GM21515 (cell line): Measurements from ENCODE around the gene LONRF3.
"Not testable (repeated sequence)": the region's sequence is repeated elsewhere in the genome, so short reads cannot be mapped to it uniquely, and the experiment has no call there.

Experiments used
- ATAC-seq: cut with Tn5 transposase; IDR thresholded peaks from one replicate; pipeline ENCODE4 v1.9.1; 2021; ENCODE audit not compliant: unreplicated experiment

Gene LONRF3

DNA sequence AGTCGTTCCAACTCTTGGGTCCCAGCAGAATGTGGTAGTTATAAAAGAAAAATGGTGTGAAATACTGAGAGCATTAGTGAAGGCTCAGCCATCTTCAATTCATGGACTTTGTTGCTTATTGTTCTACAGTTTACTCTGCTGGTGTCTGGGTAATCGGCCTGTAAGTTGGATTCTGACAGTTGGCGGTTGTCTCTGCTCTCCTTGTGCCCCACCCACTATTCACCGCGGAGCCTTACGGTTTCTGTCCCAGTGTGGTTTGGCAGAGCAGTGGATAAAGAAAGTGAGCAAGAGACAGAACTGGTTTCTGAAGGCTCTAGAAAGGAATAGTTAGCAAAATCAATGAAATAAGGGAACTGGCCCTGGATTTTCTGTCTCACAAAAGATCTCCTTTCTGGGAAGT is 9.1 kb downstream of the LONRF3 start:
- no peak for ATAC-seq

DNA sequence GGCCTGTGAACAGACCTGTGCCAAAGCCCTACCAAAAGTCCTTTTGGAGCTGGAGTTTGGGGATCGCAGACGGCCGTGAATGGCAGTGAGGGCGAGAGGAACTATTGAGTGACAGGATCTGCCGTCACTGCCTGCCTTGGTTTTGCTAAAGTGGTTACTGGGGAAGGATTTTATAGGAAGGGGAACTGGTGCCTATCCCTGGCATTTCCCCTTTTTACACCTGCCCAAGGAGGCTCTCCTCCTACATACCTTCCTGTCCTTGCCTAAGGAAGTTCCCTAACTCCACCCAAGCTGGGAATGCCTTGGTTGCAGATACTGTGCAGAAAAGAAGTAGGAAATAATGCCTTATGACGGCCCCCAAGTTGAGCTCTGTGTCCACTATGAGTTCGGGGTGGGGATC is 14.5 kb downstream of the LONRF3 start:
- ATAC-seq = no peak

DNA sequence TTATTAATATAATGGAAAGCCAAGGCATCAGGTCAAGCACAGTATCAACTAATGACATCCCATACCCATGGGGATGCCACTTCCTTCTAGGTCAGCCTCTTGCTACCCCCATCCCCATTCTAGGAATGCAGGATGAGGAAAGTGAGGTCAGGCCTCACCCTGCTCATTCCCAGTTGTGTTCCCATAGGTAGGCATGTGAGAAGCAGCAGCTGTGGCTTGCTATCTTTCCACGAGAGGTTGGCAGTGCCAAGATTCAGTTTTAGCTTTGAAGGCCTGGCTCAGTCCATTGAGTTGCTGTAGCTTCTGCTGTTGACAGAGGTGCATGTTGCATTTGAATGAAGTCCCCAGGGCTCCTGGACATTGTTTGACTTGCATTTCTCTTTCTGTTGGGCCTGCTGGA is 15.5 kb downstream of the LONRF3 start:
- ATAC-seq = no peak

DNA sequence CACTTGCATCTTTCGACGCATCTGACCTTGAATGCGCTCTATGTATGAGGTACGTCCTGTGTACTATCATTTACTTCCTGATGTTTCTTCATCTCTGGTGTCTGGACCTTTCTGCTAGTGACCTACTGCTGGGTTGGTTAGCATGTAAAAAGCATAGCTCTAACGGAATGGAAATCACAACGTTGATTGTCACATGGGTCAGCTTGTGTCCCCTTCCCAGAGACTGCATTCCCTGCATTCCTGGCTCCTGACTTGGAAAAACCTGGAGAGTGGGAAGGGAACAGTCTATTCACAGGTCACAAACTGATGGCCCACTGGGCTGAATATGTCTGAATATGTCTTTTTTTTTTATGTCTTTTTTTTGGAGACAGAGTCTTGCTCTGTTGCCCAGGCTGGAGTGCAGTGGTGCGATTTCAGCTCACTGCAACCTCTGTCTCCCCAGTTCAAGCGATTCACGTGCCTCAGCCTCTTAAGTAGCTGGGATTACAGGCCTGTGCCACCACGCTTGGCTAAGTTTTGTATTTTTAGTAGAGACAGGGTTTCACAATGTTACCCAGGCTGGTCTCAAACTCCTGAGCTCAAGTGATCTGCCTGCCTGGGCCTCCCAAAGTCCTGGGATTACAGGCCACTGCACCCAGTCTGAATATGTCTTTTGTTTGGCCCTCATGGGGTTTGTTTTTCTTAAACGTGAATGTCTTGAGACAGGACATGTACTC is 16.3 kb downstream of the LONRF3 start:
- ATAC-seq = no peak

DNA sequence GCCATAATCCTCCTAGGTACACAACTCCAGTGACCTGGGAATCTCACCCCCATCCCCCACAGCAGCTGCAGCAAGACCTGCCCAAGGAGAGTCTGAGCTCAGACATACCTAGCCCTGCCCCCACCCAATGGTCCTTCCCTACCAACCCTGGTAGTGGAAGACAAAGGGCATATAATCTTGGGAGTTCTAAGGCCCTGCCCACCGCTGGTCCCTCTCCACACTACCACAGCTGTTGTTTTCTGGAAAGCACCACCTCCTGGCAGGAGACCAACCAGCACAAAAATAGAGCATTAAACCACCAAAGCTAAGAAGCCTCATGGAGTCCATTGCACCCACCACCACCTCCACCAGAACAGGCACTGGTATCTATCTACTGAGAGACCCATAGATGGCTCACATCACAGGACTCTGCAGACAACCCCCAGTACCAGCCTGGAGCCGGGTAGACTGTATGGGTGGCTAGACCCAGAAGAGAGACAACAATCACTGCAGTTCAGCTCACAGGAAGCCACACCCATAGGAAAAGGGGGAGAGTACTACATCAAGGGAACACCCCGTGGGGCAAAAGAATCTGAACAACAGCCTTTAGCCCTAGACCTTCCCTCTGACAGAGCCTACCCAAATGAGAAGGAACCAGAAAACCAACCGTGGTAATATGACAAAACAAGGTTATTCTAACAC is 18.2 kb downstream of the LONRF3 start:
- ATAC-seq = not testable (repeated sequence)

DNA sequence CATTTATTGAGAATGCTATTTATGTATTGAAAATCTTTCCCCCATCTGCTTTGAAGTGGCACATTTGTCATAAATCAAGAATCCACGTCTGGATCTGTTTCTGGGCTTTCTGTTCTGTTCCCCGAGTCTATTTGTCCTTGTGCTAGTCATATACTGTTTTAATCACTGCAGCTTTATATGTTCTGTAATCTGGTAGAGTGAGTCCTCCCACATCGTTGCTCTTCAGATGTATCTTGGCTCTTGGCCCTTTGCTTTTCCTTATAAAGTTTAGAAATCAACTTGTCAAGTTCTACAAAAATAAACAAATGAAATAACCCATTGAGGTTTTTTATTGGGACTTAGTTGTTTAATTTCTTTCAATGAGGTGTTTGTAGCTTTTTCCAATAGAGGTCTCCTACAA is 29.0 kb downstream of the LONRF3 start:
- no peak for ATAC-seq

DNA sequence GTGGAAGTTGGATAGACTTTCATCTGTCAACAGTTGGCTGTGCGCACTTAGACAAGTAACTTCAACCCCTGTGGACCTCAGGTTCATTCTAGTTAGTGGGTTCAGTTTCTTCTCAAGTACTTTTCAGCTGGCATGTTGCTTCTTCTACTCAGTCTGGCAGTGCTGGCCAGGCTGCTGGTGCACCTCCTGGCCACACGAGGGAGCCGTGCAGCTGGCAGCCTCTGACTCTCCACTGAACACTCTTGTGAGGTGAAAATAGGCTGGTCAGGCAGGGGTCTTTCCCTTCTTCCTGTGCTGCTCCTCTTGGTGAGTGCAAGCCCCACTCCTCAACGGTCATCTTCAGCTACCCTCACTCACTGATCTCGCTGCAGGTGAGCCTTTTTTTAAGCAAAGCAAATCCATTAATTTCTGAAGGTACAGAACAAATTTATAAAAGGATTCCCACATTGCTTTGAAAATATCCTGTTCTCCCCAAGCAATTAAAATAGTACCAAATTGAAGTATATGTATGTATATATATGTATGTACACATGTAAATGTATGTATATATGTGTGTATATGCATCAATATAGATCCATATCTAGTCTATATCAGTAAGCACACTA is 30.6 kb downstream of the LONRF3 start:
- no peak for ATAC-seq

DNA sequence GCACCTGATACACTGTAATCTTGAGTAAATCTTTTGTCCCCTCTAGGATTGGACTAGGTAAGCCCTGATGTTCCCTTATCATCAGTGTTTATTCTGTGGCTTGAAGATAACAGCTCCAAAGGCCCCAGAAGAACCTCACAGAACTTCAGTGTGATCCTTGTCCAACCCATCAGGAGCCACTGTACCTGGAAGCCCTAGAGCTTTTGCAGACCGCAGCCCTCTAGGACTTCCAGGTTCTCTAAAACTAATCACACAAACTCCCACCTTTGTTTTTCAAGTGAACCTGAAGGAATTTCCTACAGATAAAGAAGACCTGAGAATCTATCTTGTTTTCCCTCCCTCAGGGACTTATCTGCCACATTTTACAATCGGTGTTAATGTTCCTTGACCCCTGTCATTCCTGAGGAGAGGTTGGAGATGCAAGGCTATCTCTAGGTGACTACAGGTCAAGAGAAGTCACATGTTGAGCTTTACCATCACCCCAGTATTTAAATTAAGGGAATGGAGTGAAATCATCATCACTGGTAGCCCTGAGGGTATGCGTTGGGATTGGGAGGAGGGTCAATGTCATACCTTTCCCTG is 32.9 kb downstream of the LONRF3 start:
- no peak for ATAC-seq

DNA sequence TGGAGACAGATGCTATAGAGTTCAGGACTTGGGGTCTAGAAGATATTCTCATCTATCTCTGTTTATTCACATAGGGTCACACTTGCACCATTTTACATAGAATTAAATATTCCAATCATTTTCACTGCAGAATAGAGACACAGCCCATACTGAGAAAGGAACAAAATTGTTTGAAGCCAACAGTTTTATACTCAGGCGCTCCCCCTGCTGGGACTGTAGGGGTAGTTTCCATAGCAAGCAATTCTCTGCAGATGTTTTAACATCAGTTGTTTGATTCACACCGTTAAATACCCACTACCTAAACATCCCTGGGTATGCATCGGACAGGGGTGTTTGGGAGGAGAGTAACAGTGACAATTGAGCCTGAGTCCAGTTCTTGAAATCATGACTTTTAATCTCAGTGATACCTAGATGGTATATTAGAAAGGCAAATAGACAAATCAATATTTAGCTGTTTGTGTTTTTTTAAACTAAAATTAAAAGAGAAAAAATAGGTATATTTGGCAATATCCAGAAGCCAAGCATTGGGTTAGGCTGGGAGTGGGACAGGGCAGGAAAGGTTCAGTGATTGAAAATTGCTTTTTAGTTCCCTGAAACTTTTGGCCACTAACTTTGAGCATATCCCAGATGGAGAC is 33.8 kb downstream of the LONRF3 start:
- no peak for ATAC-seq

DNA sequence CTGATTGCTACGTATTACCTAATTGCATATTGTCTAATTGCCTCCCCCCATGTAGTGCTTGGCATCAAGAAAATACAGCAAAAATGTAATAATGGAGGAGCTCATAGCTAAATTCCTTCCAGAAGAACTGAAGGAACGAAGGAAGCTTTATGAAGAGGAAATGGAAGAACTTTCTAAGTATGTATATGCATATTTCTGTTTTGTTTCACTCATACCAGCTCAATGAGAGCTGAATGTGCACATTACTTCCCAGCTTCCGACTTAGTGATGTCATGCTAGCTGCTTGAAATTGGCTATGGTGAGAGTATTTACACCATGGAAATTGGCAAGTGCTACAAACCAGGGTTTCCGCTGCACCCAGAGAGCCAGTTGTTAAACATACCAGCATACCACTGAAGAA is 34.7 kb downstream of the LONRF3 start:
- no peak for ATAC-seq

DNA sequence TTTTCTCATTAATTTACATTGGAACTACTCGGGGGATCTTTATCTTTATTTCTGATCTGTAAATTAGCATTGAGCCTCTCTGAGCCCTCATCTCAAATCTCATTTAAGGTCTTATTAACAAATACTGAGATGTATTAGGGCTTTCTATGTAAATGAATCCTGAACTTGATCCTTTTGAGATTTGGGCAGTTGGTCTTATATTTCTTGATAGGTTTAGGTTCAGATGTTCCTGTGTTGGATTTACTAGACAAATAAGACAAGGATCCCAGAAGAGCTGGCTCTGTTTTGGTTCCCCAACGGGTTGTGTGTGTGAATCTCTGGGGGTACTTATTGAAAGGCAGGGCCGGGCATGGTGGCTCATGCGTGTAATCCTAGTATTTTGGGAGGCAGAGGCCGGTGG is 36.1 kb downstream of the LONRF3 start:
- no peak for ATAC-seq

DNA sequence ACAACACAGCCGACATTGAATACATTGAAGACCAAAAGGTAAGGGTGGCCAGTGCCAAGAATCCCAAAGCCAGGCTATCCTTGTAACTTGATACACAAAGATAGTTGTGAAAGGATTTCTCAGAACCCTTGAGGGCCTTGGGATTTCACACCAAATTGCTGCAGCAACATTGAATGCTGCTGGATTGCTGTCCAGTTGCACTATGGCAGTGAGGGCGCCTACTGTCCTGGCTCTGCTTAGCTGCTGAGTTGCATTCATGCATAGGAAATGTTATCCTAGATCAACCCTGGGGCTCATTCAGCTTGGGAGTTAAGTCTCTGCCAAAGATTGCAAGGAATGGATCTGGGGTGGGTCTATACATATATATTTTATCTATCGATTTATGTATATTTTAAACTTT is 38.7 kb downstream of the LONRF3 start:
- no peak for ATAC-seq

DNA sequence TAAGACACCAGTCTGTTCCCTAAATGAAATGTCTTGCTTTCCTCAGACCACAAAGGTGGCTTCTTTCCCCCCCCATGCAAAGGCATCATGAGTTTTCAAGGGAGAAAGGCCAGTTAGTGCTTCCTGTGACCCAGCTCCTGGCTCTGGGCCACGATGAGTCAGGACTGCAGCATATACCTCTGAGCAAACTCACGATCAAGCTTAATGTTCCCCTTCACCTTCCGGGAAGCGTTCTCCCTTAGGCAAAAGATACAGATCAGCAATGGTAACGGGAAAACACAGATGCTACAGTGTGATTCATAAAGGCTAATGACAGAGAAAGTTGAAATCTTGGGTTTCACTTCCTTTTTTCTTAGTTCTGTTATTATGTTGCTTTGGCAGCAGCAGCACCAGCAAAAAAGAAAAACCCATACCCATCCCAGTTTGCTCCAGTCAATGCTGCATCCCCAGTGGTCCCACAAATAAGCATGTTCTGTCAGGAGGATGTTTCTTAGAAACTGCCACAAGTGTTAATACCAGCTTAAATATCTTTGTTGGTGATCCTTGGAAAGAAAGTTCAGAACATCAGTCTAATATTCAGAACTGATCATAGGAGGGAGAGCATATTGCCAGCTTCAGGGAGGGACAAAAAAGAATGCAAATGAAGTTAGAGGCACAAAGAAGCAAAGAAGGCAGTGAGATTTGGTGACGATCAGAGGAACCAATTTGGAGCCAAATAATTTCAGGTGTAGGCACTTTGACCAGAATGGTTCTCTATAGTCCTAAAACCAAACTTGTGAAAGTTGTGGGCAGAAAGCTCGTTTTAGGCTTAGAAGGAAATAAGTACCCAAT is 41.2 kb downstream of the LONRF3 start:
- peak; percentile 78 for ATAC-seq

DNA sequence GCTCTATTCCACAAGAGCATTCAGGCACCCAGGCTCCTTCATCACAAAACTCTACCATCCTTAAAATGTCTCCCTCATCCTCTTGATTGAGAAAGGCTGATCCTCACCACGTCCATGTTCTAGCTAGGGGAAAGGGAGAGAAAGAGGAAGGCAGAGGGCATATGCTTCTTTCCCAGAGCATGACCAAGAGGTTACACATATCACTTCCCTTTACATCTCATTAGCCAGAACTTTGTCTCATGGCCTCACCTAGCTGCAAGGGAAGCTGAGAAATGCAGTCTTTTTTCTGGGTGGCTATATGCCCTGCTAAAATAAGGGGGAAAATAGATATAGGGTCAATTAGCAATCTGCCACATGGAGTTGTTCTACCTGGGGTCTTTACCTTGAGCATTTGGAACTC is 42.7 kb downstream of the LONRF3 start:
- no peak for ATAC-seq

DNA sequence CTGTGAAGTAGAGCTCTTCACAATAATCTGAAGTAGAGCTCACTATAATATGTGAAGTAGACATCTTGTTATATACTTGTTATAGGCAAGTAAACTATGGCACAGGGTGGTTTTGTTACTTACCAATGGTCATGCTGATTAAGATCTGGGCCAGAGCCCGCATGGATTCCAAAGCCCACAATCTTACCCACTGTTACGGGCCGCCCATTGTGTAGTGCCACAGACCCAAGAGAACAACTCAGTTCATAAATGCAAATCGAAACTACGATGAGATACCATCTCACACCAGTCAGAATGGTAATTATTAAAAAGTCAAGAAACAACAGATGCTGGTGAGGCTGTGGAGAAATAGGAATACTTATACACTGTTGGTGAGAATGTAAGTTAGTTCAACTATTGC is 51.5 kb downstream of the LONRF3 start:
- no peak for ATAC-seq

DNA sequence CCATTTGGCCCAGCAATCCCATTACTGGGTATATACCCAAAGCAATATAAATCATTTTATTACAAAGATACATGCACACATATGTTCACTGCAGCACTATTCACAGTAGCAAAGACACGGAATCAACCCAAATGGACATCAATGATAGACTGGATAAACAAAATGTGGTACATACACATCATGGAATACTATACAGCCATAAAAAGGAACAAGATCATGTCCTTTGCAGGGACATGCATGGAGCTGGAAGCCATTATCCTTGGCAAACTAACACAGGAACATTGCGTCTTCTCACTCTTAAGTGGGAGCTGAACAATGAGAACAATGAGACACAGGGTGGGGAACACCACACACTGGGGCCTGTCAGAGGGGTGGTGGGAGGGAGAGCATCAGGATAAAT is 51.9 kb downstream of the LONRF3 start:
- not testable (repeated sequence) for ATAC-seq

DNA sequence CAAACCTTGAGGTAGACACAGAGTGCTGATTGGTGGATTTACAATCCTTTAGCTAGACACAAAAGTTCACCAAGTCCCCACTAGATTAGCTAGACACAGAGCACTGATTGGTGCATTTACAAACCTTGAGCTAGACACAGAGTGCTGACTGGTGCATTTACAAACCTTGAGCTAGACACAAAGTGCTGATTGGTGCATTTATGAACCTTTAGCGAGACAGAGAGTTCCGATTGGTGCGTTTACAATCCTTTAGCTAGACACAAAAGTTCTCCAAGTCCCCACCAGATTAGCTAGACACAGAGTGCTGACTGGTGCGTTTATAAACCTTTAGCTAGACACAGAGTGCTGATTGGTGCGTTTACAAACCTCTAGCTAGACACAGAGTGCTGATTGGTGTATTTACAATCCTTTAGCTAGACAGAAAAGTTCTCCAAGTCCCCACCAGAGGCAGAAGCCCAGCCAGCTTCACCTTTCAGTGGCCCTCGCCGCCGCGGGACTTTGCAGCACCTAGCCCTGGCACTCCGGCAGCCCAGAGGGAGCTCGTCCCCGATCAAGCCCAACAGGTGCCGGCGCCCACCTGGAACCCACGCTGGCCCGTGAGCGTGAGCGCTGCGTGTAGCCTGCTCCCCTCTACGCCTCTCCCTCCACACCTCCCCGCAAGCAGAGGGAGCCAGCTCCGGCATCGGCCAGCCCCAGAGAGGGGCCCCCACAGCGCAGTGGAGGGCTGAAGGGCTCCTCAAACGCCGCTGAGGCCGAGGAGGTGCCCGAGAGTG is 53.7 kb downstream of the LONRF3 start:
- ATAC-seq = not testable (repeated sequence)

DNA sequence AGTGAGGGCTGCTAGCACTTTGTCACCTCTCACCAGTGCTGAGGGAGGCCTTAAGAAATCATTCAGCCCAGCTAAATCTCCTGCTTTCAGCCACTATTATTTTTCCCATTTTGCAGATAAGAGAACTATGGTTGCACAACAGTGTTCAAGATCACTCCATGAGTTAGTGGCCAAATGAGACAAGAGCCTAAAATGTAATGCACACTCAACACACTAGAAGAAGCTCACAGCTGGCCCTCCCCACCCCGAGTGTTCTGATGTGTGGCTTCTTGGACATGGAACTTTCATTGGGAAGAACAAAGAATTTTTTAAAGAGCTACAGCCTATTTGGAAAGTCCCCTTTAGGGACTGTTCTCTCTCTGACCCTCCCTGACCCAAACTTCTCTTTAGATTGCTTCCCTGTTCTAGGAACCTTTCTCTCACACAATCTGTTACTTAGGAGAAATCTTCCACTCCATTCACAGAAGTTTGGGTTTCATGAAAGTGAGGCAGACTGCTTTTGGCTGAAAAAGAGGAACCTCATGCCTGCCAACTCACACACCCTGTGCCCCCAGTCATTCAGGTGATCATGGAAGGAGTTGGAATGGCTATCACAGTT is 54.4 kb downstream of the LONRF3 start:
- ATAC-seq = no peak

DNA sequence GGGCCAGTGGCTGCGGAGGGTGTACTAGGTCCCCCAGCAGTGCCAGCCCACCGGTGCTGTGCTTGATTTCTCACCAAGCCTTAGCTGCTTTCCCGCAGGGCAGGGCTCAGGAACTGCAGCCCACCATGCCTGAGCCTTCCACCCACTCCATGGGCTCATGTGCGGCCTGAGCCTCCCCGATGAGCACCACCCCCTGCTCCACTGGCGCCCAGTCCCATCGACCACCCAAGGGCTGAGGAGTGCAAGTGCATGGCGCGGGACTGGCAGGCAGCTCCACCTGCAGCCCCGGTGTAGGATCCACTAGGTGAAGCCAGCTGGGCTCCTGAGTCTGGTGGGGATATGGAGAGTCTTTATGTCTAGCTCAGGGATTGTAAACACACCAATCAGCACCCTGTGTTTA is 55.2 kb downstream of the LONRF3 start:
- not testable (repeated sequence) for ATAC-seq

DNA sequence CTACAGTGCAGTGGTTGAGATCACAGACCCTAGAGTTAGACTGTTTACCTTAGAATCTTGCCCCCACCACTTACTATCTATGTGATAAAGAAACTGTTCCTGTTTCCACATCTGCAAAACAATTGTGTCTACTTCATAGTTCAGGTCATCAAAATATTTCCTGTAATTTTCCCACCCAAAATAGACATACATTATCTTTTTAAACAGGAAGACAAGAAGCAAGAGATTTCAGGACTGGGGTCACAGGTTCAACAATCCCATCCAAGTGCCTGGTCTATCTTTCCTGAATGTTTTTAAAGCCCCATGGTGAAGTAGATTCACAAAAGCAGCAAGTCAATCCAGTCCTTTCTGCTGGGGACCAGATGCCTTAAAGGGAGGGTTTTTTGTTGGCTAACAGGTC is 56.6 kb downstream of the LONRF3 start:
- no peak for ATAC-seq
